Measurements from ENCODE around the gene CD48.
"Not testable (repeated sequence)": the region's sequence is repeated elsewhere in the genome, so short reads cannot be mapped to it uniquely, and the experiment has no call there.

Gene CD48

DNA sequence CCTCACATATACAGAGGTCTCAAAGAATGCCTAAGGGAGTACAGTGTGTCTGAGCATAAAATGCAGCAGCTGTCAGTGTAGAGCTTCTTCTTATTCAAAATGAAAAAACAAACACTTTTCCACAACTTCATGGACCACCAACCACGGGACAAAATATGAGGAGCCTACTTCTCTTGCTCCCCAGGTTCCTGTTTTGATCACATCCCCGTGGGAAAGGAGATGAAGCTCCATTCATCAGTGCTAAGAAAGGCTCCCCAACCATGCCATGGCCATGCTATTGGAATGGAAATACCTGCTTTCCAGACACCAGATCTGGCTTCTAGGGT, 383 bp downstream of the CD48 start:
- H3K4me3 ChIP-seq (ENCODE audit: low read length) = no peak overlapping the region
- no peaks in the 10 kb centered on the region for H3K36me3 ChIP-seq (ENCODE audit: control insufficient read depth, insufficient read depth, low read length, severe bottlenecking)
- no peaks in the 10 kb centered on the region for H3K9me3 ChIP-seq (ENCODE audit: control insufficient read depth, low read length)
- no peak overlapping the region for H3K9ac ChIP-seq (ENCODE audit: low read length)
- no peak for DNase-seq (ENCODE audit: low read depth)
- peaks cover 42% of the 10 kb centered on the region for H3K27me3 ChIP-seq (replicated peaks; ENCODE audit: control insufficient read depth, insufficient read depth, low read length)
- H3K4me1 ChIP-seq (ENCODE audit: control insufficient read depth, insufficient read depth, low read length) = no peaks in the 10 kb centered on the region

GRCh38 chr1:160710517-160711252, 937 bp downstream of the CD48 start:
- H3K4me3 ChIP-seq (ENCODE audit: low read length) = no peak overlapping the region

GRCh38 chr1:160709715-160710114, 1.9 kb downstream of the CD48 start:
- Histone ChIP-seq H3K27me3 (replicated peaks; ENCODE audit: control insufficient read depth, insufficient read depth, low read length) (peaks cover 42% of the 10 kb centered on the region), H3K9me3 (ENCODE audit: control insufficient read depth, low read length) (no peaks in the 10 kb centered on the region), H3K4me3 (ENCODE audit: low read length) (no peak overlapping the region), H3K4me1 (ENCODE audit: control insufficient read depth, insufficient read depth, low read length) (no peaks in the 10 kb centered on the region), H3K9ac (ENCODE audit: low read length) (no peak overlapping the region), H3K36me3 (ENCODE audit: control insufficient read depth, insufficient read depth, low read length, severe bottlenecking) (no peaks in the 10 kb centered on the region)
- no peak for DNase-seq (ENCODE audit: low read depth)

More at GRCh38 chr1:160710517-160711252, 937 bp downstream of the CD48 start:
- H3K4me1 ChIP-seq (ENCODE audit: control insufficient read depth, insufficient read depth, low read length) = no peaks in the 10 kb centered on the region
- H3K9me3 ChIP-seq (ENCODE audit: control insufficient read depth, low read length) = no peaks in the 10 kb centered on the region
- no peaks in the 10 kb centered on the region for H3K36me3 ChIP-seq (ENCODE audit: control insufficient read depth, insufficient read depth, low read length, severe bottlenecking)
- H3K27me3 ChIP-seq (replicated peaks; ENCODE audit: control insufficient read depth, insufficient read depth, low read length) = peaks cover 42% of the 10 kb centered on the region
- no peak for DNase-seq (ENCODE audit: low read depth)
- H3K9ac ChIP-seq (ENCODE audit: low read length) = no peak overlapping the region

DNA sequence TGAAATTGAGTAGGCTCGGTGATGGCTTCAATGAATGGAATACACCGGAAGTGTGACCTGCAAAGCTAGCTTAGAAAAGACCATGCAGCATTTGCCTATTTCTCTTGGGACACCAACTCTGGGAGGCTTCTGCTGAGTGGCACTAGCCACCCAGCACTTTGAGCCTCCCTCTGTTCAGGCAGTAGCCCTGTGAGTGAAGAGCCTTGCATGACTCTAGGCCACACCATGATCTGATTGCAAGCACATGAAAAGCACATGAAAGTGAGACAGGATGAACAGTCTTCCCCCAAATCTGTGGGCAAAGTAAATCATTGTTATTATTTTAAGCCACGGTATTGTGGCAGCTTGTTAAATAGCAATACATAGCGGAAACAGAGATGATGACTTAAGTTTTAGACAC, 2.8 kb downstream of the CD48 start:
- no peaks in the 10 kb centered on the region for H3K9me3 ChIP-seq (ENCODE audit: control insufficient read depth, low read length)
- H3K36me3 ChIP-seq (ENCODE audit: control insufficient read depth, insufficient read depth, low read length, severe bottlenecking) = no peaks in the 10 kb centered on the region
- no peak for DNase-seq (ENCODE audit: low read depth)
- no peak overlapping the region for H3K4me3 ChIP-seq (ENCODE audit: low read length)
- no peak overlapping the region for H3K9ac ChIP-seq (ENCODE audit: low read length)
- H3K4me1 ChIP-seq (ENCODE audit: control insufficient read depth, insufficient read depth, low read length) = no peaks in the 10 kb centered on the region
- H3K27me3 ChIP-seq (replicated peaks; ENCODE audit: control insufficient read depth, insufficient read depth, low read length) = peaks cover 42% of the 10 kb centered on the region

DNA sequence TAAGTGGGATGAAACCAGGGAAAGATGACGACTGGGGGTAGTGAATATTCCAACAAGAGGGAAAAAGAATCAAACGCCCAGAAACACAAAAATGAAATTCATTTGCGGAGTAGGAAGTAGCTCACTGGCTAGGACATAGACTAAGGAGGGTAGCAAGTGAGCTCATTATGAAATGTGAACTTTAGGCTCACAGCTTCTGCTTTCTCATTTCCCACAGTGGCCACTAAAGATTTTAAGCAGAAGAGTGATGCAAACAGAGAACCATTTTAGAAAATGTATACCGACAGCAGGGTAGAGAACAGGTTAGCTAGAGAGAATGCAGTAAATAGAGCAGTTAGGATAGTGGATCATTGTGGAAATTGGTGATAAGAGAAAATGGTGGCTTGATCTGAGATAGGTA, 3.5 kb downstream of the CD48 start:
- Histone ChIP-seq H3K9me3 (ENCODE audit: control insufficient read depth, low read length) (no peaks in the 10 kb centered on the region), H3K4me1 (ENCODE audit: control insufficient read depth, insufficient read depth, low read length) (no peaks in the 10 kb centered on the region), H3K4me3 (ENCODE audit: low read length) (no peak overlapping the region), H3K36me3 (ENCODE audit: control insufficient read depth, insufficient read depth, low read length, severe bottlenecking) (no peaks in the 10 kb centered on the region), H3K27me3 (replicated peaks; ENCODE audit: control insufficient read depth, insufficient read depth, low read length) (peaks cover 45% of the 10 kb centered on the region), H3K9ac (ENCODE audit: low read length) (no peak overlapping the region)
- DNase-seq (ENCODE audit: low read depth) = no peak

DNA sequence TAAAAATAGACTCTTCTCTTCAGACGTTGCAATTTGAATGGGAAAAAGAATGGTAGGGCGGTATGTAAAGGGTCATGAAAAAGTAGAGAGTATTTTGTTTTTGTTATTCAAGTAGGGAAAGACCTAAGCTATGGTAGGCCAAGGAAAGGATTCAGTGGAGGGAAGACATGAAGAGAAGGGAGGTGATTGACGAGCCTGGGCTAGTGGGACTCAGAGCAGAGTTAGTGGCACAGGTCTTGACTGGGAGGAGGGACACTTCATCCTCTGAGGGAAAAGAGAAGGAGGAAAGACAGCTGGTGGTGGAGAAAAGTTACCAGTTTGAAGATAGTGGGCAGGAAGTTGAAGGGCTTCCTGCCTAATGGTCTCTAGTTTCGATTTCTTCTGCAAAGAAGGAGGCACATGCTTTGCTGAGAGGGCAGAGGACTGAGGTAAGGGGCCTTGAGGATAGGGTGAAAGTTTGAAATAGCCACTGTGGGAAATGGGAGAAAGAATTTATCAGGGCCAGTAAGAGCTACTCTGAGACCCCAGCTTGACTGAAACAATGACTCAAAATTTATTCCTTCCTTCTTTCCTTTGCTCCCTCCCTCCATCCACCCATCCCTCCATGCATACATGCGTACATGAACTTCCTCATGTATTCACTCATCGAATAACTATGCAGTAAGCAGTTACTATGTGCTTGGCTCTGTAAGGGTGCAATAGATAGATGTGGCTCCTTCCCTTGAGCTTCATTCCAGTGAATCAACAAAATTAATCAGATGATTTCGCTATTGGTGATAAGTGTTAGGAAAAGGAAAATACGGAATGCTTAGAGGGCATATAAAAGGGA, 4.2 kb downstream of the CD48 start:
- Histone ChIP-seq H3K4me1 (ENCODE audit: control insufficient read depth, insufficient read depth, low read length) (no peaks in the 10 kb centered on the region), H3K36me3 (ENCODE audit: control insufficient read depth, insufficient read depth, low read length, severe bottlenecking) (no peaks in the 10 kb centered on the region), H3K4me3 (ENCODE audit: low read length) (no peak overlapping the region), H3K27me3 (replicated peaks; ENCODE audit: control insufficient read depth, insufficient read depth, low read length) (peaks cover 40% of the 10 kb centered on the region), H3K9ac (ENCODE audit: low read length) (no peak overlapping the region), H3K9me3 (ENCODE audit: control insufficient read depth, low read length) (no peaks in the 10 kb centered on the region)
- DNase-seq (ENCODE audit: low read depth) = no peak

- no peak overlapping the region for H3K4me3 ChIP-seq (ENCODE audit: low read length)
- H3K27me3 ChIP-seq (replicated peaks; ENCODE audit: control insufficient read depth, insufficient read depth, low read length) = peaks cover 34% of the 10 kb centered on the region
- H3K4me1 ChIP-seq (ENCODE audit: control insufficient read depth, insufficient read depth, low read length) = no peaks in the 10 kb centered on the region
- DNase-seq (ENCODE audit: low read depth) = no peak
- H3K9ac ChIP-seq (ENCODE audit: low read length) = no peak overlapping the region
- H3K9me3 ChIP-seq (ENCODE audit: control insufficient read depth, low read length) = no peaks in the 10 kb centered on the region
- H3K36me3 ChIP-seq (ENCODE audit: control insufficient read depth, insufficient read depth, low read length, severe bottlenecking) = no peaks in the 10 kb centered on the region
Measured at GRCh38 chr1:160706526-160707235, 4.9 kb downstream of the CD48 start.

- H3K27me3 ChIP-seq (replicated peaks; ENCODE audit: control insufficient read depth, insufficient read depth, low read length) = peaks cover 28% of the 10 kb centered on the region
- H3K4me1 ChIP-seq (ENCODE audit: control insufficient read depth, insufficient read depth, low read length) = no peaks in the 10 kb centered on the region
- H3K36me3 ChIP-seq (ENCODE audit: control insufficient read depth, insufficient read depth, low read length, severe bottlenecking) = no peaks in the 10 kb centered on the region
- no peaks in the 10 kb centered on the region for H3K9me3 ChIP-seq (ENCODE audit: control insufficient read depth, low read length)
- no peak overlapping the region for H3K9ac ChIP-seq (ENCODE audit: low read length)
- no peak for DNase-seq (ENCODE audit: low read depth)
- no peak overlapping the region for H3K4me3 ChIP-seq (ENCODE audit: low read length)
Measured at GRCh38 chr1:160705742-160706141, 5.9 kb downstream of the CD48 start.

DNA sequence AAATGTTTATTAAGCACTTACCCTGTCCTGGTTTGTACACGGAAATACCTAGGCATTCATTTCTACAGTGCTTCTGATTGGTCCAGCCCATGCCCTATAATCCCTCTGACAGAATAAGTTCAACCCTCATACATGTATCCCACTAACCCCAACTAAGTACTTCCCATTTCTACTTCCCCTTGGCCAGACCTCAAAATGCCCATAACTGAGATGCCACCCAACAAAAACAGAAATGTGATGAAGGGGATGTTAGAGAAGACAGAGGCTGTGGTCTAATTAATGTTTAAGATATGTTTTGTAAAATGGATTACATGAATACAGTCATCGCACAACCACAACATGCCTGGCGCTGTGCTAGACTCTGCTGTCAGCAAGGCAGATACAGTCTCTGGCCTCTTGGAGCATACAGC, 6.4 kb downstream of the CD48 start:
- DNase-seq (ENCODE audit: low read depth); H3K4me1 ChIP-seq (ENCODE audit: control insufficient read depth, insufficient read depth, low read length): not testable (repeated sequence)

GRCh38 chr1:160704250-160704649, 7.4 kb downstream of the CD48 start:
- H3K27me3 ChIP-seq (replicated peaks; ENCODE audit: control insufficient read depth, insufficient read depth, low read length) = peaks cover 20% of the 10 kb centered on the region

More for the DNA sequence above, 6.4 kb downstream of the CD48 start:
- H3K36me3 ChIP-seq (ENCODE audit: control insufficient read depth, insufficient read depth, low read length, severe bottlenecking); H3K4me3 ChIP-seq (ENCODE audit: low read length); H3K9ac ChIP-seq (ENCODE audit: low read length); H3K9me3 ChIP-seq (ENCODE audit: control insufficient read depth, low read length): not testable (repeated sequence)
- H3K27me3 ChIP-seq (replicated peaks; ENCODE audit: control insufficient read depth, insufficient read depth, low read length) = peaks cover 24% of the 10 kb centered on the region

DNA sequence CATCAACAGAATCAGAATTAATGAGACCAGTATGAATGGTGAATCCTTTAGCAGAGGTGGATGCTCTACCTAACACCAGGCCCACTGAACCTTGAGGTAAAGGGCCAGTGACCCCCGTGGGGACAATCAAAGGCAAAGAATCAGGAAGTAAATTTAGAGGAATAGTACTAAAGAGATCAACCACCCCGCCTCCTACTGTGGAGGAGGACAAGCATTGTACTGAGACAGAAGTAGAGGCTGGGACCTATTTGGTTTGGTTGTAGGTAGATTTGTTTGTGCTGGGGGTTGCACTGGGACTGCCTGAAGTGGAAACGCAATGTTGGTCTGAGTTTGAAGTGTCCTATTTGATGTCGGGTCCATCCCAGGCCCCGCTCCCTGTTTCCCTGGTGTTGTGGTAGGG, 9.5 kb downstream of the CD48 start:
- H3K4me3 ChIP-seq (ENCODE audit: low read length) = no peak overlapping the region
- no peak overlapping the region for H3K9ac ChIP-seq (ENCODE audit: low read length)
- no peaks in the 10 kb centered on the region for H3K9me3 ChIP-seq (ENCODE audit: control insufficient read depth, low read length)
- H3K4me1 ChIP-seq (ENCODE audit: control insufficient read depth, insufficient read depth, low read length) = no peaks in the 10 kb centered on the region
- H3K27me3 ChIP-seq (replicated peaks; ENCODE audit: control insufficient read depth, insufficient read depth, low read length) = peaks cover 5% of the 10 kb centered on the region
- DNase-seq (ENCODE audit: low read depth) = no peak
- no peaks in the 10 kb centered on the region for H3K36me3 ChIP-seq (ENCODE audit: control insufficient read depth, insufficient read depth, low read length, severe bottlenecking)

More at GRCh38 chr1:160704250-160704649, 7.4 kb downstream of the CD48 start:
- H3K4me1 ChIP-seq (ENCODE audit: control insufficient read depth, insufficient read depth, low read length) = no peaks in the 10 kb centered on the region
- no peaks in the 10 kb centered on the region for H3K36me3 ChIP-seq (ENCODE audit: control insufficient read depth, insufficient read depth, low read length, severe bottlenecking)
- H3K9ac ChIP-seq (ENCODE audit: low read length) = no peak overlapping the region
- no peak for DNase-seq (ENCODE audit: low read depth)
- H3K4me3 ChIP-seq (ENCODE audit: low read length) = no peak overlapping the region
- H3K9me3 ChIP-seq (ENCODE audit: control insufficient read depth, low read length) = no peaks in the 10 kb centered on the region
